Fibroblast of lung (primary cell): ENCODE measurements around the gene NUFIP2. TPM values are rescaled to one million over a fixed set of nuclear protein-coding genes. Genes with fewer than 3 reads are reported as not detected.

Experiments
- DNase-seq, 2 donors: peaks; one replicate each; pipeline versions ENCODE4 v3.0.0 to v3.0.0-alpha.2; 2010; ENCODE audit warnings: low read depth in 2 of 2
- H2AFZ ChIP-seq: 2 replicates; pipeline ENCODE4 v1.5.1; 2012; ENCODE audit warnings: low read length, control low read depth, inconsistent platforms
- H3K27ac ChIP-seq: 2 replicates; pipeline ENCODE4 v1.5.1; 2011; ENCODE audit warnings: low read length, control low read depth; ENCODE audit not compliant: insufficient read depth
- H3K27me3 ChIP-seq: 2 replicates; pipeline ENCODE4 v1.5.1; 2011; ENCODE audit warnings: mild to moderate bottlenecking, low read length; ENCODE audit not compliant: control insufficient read depth, insufficient read depth
- H3K36me3 ChIP-seq: 2 replicates; pipeline ENCODE4 v1.5.1; 2011; ENCODE audit warnings: low read length; ENCODE audit not compliant: control insufficient read depth, insufficient read depth
- H3K4me1 ChIP-seq: 2 replicates; pipeline ENCODE4 v1.5.1; 2011; ENCODE audit warnings: low read length; ENCODE audit not compliant: control insufficient read depth, insufficient read depth; ENCODE audit errors: extremely low read depth
- H3K4me2 ChIP-seq: 2 replicates; pipeline ENCODE4 v1.5.1; 2011; ENCODE audit warnings: low read length, control low read depth; ENCODE audit not compliant: insufficient read depth; ENCODE audit errors: extremely low read depth
- H3K4me3 ChIP-seq, 4 experiments: fragments of 200-600 bp in 1 of 4; sonication (generic) in 1 of 4; replicated peaks in 1 of 4; 2 replicates each; pipeline ENCODE4 v1.5.1; 2011 to 2016; ENCODE audit warnings: low read length in 4 of 4, low read depth in 3 of 4, mild to moderate bottlenecking in 3 of 4, control low read depth in 2 of 4, inconsistent platforms in 1 of 4, mixed read lengths in 1 of 4; ENCODE audit not compliant: insufficient read depth in 1 of 4; ENCODE audit errors: control extremely low read depth in 1 of 4
- H3K79me2 ChIP-seq: 2 replicates; pipeline ENCODE4 v1.5.1; 2012; ENCODE audit warnings: mild to moderate bottlenecking, low read length, inconsistent platforms; ENCODE audit not compliant: control insufficient read depth, insufficient read depth
- H3K9ac ChIP-seq: 2 replicates; pipeline ENCODE4 v1.5.1; 2011; ENCODE audit warnings: mild to moderate bottlenecking, low read length, control low read depth; ENCODE audit not compliant: insufficient read depth
- H3K9me3 ChIP-seq: 2 replicates; pipeline ENCODE4 v1.5.1; 2012; ENCODE audit warnings: low read depth, low read length; ENCODE audit not compliant: control insufficient read depth, insufficient read depth
- H4K20me1 ChIP-seq: 2 replicates; pipeline ENCODE4 v1.5.1; 2011; ENCODE audit warnings: low read length; ENCODE audit not compliant: control insufficient read depth, insufficient read depth; ENCODE audit errors: extremely low read depth
- EZH2 ChIP-seq: IDR thresholded peaks from 2 replicates; pipeline ENCODE4 v1.5.1; 2012; ENCODE audit warnings: low read length, control low read depth, mild to moderate bottlenecking; ENCODE audit errors: missing control alignments
- polyA plus RNA-seq, 2 donors: library from polyadenylated mRNA; depleted of rRNA in 1 of 2; stranded (reverse) in 1 of 2; unstranded in 1 of 2; fragments of >200 nt; gene quantifications; 2 replicates each; pipeline ENCODE4 v1.2.1, GENCODE V29; 2011 to 2012; ENCODE audit warnings: missing spikeins in 1 of 2
- total RNA-seq: library from RNA; depleted of rRNA; stranded (reverse); fragments of >200 nt; gene quantifications from 2 replicates; pipeline ENCODE4 v1.2.1, GENCODE V29; 2014
- TF ChIP-seq, protein P1 (sequence below), 2 donors: IDR thresholded peaks in 1 of 2; conservative IDR thresholded peaks in 1 of 2; 1 replicate in 1 of 2; 2 replicates in 1 of 2; pipeline ENCODE4 v1.5.1; 2011 to 2012; ENCODE audit warnings: low read length in 2 of 2, control low read depth in 1 of 2, inconsistent platforms in 1 of 2, low read depth in 1 of 2, mild to moderate bottlenecking in 1 of 2

Gene NUFIP2
- total and polyA plus RNA-seq, 2 donors (not counting 1 experiment from before 2014, with no cell fraction given), result 12.3 to 33.2 TPM

DNA sequence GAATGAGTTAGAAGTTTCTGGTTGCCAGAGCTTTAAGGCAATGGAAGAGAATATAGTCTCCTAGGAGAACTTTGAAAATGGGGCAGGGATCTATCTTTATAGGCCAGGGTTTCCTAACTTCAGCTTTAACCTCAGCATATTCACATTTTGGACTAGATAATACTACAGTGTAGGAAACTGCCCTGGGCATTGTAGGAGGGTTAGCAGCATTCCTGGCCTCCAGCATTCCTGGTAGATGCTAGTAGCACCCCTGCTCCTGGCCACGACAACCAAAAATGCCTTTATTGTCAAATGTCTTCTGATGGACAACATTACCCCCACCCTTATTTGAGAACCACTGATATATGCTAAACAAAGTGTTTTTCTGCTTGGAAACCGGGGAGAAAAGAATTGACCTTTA lies 86.0 kb downstream of the NUFIP2 start:
- no peaks in the 10 kb centered on the region for H3K9me3 ChIP-seq
- no peak for DNase-seq

More for the DNA sequence above, 86.0 kb downstream of the NUFIP2 start:
- Histone ChIP-seq H3K4me3 (no peak overlapping the region), H3K27me3 (no peaks in the 10 kb centered on the region), H3K27ac (no peak overlapping the region), H3K4me2 (no peak overlapping the region), H4K20me1 (no peaks in the 10 kb centered on the region), H3K79me2 (no peaks in the 10 kb centered on the region), H3K36me3 (no peaks in the 10 kb centered on the region), H2AFZ (no peak overlapping the region), H3K9ac (no peak overlapping the region), H3K4me1 (no peaks in the 10 kb centered on the region)
- TF ChIP-seq EZH2, result no peak
- TF ChIP-seq, protein P1, sequence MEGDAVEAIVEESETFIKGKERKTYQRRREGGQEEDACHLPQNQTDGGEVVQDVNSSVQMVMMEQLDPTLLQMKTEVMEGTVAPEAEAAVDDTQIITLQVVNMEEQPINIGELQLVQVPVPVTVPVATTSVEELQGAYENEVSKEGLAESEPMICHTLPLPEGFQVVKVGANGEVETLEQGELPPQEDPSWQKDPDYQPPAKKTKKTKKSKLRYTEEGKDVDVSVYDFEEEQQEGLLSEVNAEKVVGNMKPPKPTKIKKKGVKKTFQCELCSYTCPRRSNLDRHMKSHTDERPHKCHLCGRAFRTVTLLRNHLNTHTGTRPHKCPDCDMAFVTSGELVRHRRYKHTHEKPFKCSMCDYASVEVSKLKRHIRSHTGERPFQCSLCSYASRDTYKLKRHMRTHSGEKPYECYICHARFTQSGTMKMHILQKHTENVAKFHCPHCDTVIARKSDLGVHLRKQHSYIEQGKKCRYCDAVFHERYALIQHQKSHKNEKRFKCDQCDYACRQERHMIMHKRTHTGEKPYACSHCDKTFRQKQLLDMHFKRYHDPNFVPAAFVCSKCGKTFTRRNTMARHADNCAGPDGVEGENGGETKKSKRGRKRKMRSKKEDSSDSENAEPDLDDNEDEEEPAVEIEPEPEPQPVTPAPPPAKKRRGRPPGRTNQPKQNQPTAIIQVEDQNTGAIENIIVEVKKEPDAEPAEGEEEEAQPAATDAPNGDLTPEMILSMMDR (conservative IDR thresholded peaks at IDR 0.05 in 1 of 2, IDR thresholded peaks at IDR 0.05 in 1 of 2; ENCODE audit: low read depth in 1 of 2, low read length in 2 of 2), result no peak

Other genes with a start within 250 kb of the NUFIP2 start
- 50.3 and 133 TPM in 2 replicates for gene MYO18A, start 113.8 kb downstream of the NUFIP2 start, total RNA-seq
- gene MYO18A, start 113.8 kb downstream of the NUFIP2 start, polyA plus RNA-seq, result 11.7 and 17.5 TPM in 2 replicates
- gene CRYBA1, start 47.3 kb downstream of the NUFIP2 start, total RNA-seq, result 0.17 TPM in 1 of 2 replicates, not detected in the other
- not detected in 2 replicates for gene CRYBA1, start 47.3 kb downstream of the NUFIP2 start, polyA plus RNA-seq
- 50.6 and 62.8 TPM in 2 replicates for gene TAOK1, start 96.2 kb upstream of the NUFIP2 start, total RNA-seq
- gene TAOK1, start 96.2 kb upstream of the NUFIP2 start, polyA plus RNA-seq, result 29.4 and 35.1 TPM in 2 replicates